SK-N-SH treated with all-trans-retinoic acid at 6 μM for 48 hours (cell line): ENCODE data around the gene CAMK4.

ENCODE experiments used
- ATAC-seq: fragments of 200-7000 bp; cut with Tn5 transposase; 3 replicates; pipeline ENCODE4 v1.9.1; 2020; ENCODE audit warnings: mild to moderate bottlenecking, moderate library complexity
- ARNTL ChIP-seq: fragments of 450-650 bp; formaldehyde crosslinking; IDR thresholded peaks from 2 replicates; pipeline ENCODE4 v1.5.0; 2020; ENCODE audit warnings: low read depth, mild to moderate bottlenecking, moderate library complexity, borderline replicate concordance
- CSDC2 ChIP-seq: fragments of 250-450 bp; sonication (Bioruptor Pico); IDR thresholded peaks from 2 replicates; pipeline ENCODE4 v1.5.0; 2020; ENCODE audit warnings: mild to moderate bottlenecking, moderate library complexity
- CSRNP3 ChIP-seq: fragments of 250-450 bp; sonication (Bioruptor Pico); IDR thresholded peaks from 2 replicates; pipeline ENCODE4 v1.5.1; 2021; ENCODE audit warnings: mild to moderate bottlenecking, moderate library complexity
- ESRRG ChIP-seq: fragments of 250-450 bp; sonication (Bioruptor Pico); IDR thresholded peaks from 2 replicates; pipeline ENCODE4 v1.6.1; 2021; ENCODE audit warnings: mild to moderate bottlenecking
- GLIS3 ChIP-seq: fragments of 250-450 bp; sonication (Bioruptor Pico); IDR thresholded peaks from 2 replicates; pipeline ENCODE4 v1.5.0; 2020; ENCODE audit warnings: mild to moderate bottlenecking, moderate library complexity
- ISL1 ChIP-seq: fragments of 250-450 bp; sonication (Bioruptor Pico); IDR thresholded peaks from 2 replicates; pipeline ENCODE4 v2.1.2; 2022; ENCODE audit warnings: mild to moderate bottlenecking, moderate library complexity
- OSR1 ChIP-seq: fragments of 250-450 bp; sonication (Bioruptor Pico); IDR thresholded peaks from 2 replicates; pipeline ENCODE4 v1.8.0; 2022; ENCODE audit warnings: moderate library complexity, mild to moderate bottlenecking, inconsistent platforms
- RARB ChIP-seq: fragments of 250-450 bp; sonication (Bioruptor Pico); IDR thresholded peaks from 2 replicates; pipeline ENCODE4 v1.8.0; 2021; ENCODE audit warnings: mild to moderate bottlenecking, moderate library complexity
- SNAI2 ChIP-seq: fragments of 250-450 bp; sonication (Bioruptor Pico); IDR thresholded peaks from 2 replicates; pipeline ENCODE4 v1.5.0; 2020; ENCODE audit warnings: mild to moderate bottlenecking, moderate library complexity
- TCF4 ChIP-seq: fragments of 250-450 bp; sonication (Bioruptor Pico); IDR thresholded peaks from 2 replicates; pipeline ENCODE4 v1.8.0; 2021; ENCODE audit warnings: mild to moderate bottlenecking, moderate library complexity, borderline replicate concordance
- TOX ChIP-seq: fragments of 250-450 bp; sonication (Bioruptor Pico); IDR thresholded peaks from 2 replicates; pipeline ENCODE4 v1.8.0; 2021; ENCODE audit warnings: mild to moderate bottlenecking, moderate library complexity, borderline replicate concordance
- ZFP3 ChIP-seq: fragments of 250-450 bp; sonication (Bioruptor Pico); IDR thresholded peaks from 2 replicates; pipeline ENCODE4 v1.5.0; 2020; ENCODE audit warnings: mild to moderate bottlenecking, moderate library complexity
- ZFP30 ChIP-seq: fragments of 450-650 bp; formaldehyde crosslinking; IDR thresholded peaks from 2 replicates; pipeline ENCODE4 v1.5.0; 2022; ENCODE audit warnings: mild to moderate bottlenecking, moderate library complexity
- ZNF565 ChIP-seq: fragments of 450-650 bp; formaldehyde crosslinking; conservative IDR thresholded peaks from 2 replicates; pipeline ENCODE4 v1.5.0; 2020; ENCODE audit warnings: low read depth, mild to moderate bottlenecking, moderate library complexity
- ZNF70 ChIP-seq: fragments of 450-650 bp; formaldehyde crosslinking; IDR thresholded peaks from 2 replicates; pipeline ENCODE4 v1.5.0; 2020; ENCODE audit warnings: mild to moderate bottlenecking, moderate library complexity
- TF ChIP-seq, protein P1 (sequence below): fragments of 250-450 bp; sonication (Bioruptor Pico); IDR thresholded peaks from 2 replicates; pipeline ENCODE4 v1.5.0; 2020; ENCODE audit warnings: mild to moderate bottlenecking, moderate library complexity
- TF ChIP-seq, protein P2 (sequence below): fragments of 250-450 bp; sonication (Bioruptor Pico); IDR thresholded peaks from 2 replicates; pipeline ENCODE4 v1.8.0; 2020; ENCODE audit warnings: mild to moderate bottlenecking, moderate library complexity, borderline replicate concordance
- TF ChIP-seq, protein P3 (sequence below): fragments of 250-450 bp; sonication (Bioruptor Pico); IDR thresholded peaks from 2 replicates; pipeline ENCODE4 v1.8.0; 2021; ENCODE audit warnings: low read depth, mild to moderate bottlenecking, moderate library complexity, borderline replicate concordance

CAMK4 gene

GRCh38 chr5:111233052-111233374, 8.8 kb downstream of the CAMK4 start:
- no peak for TF ChIP-seq TOX (CRISPR knock-in tag)
- TF ChIP-seq, protein P1, sequence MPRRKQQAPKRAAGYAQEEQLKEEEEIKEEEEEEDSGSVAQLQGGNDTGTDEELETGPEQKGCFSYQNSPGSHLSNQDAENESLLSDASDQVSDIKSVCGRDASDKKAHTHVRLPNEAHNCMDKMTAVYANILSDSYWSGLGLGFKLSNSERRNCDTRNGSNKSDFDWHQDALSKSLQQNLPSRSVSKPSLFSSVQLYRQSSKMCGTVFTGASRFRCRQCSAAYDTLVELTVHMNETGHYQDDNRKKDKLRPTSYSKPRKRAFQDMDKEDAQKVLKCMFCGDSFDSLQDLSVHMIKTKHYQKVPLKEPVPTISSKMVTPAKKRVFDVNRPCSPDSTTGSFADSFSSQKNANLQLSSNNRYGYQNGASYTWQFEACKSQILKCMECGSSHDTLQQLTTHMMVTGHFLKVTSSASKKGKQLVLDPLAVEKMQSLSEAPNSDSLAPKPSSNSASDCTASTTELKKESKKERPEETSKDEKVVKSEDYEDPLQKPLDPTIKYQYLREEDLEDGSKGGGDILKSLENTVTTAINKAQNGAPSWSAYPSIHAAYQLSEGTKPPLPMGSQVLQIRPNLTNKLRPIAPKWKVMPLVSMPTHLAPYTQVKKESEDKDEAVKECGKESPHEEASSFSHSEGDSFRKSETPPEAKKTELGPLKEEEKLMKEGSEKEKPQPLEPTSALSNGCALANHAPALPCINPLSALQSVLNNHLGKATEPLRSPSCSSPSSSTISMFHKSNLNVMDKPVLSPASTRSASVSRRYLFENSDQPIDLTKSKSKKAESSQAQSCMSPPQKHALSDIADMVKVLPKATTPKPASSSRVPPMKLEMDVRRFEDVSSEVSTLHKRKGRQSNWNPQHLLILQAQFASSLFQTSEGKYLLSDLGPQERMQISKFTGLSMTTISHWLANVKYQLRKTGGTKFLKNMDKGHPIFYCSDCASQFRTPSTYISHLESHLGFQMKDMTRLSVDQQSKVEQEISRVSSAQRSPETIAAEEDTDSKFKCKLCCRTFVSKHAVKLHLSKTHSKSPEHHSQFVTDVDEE (CRISPR knock-in tag): no peak
- TF ChIP-seq, protein P2, sequence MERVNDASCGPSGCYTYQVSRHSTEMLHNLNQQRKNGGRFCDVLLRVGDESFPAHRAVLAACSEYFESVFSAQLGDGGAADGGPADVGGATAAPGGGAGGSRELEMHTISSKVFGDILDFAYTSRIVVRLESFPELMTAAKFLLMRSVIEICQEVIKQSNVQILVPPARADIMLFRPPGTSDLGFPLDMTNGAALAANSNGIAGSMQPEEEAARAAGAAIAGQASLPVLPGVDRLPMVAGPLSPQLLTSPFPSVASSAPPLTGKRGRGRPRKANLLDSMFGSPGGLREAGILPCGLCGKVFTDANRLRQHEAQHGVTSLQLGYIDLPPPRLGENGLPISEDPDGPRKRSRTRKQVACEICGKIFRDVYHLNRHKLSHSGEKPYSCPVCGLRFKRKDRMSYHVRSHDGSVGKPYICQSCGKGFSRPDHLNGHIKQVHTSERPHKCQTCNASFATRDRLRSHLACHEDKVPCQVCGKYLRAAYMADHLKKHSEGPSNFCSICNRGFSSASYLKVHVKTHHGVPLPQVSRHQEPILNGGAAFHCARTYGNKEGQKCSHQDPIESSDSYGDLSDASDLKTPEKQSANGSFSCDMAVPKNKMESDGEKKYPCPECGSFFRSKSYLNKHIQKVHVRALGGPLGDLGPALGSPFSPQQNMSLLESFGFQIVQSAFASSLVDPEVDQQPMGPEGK: no peak
- TF ChIP-seq, protein P3, sequence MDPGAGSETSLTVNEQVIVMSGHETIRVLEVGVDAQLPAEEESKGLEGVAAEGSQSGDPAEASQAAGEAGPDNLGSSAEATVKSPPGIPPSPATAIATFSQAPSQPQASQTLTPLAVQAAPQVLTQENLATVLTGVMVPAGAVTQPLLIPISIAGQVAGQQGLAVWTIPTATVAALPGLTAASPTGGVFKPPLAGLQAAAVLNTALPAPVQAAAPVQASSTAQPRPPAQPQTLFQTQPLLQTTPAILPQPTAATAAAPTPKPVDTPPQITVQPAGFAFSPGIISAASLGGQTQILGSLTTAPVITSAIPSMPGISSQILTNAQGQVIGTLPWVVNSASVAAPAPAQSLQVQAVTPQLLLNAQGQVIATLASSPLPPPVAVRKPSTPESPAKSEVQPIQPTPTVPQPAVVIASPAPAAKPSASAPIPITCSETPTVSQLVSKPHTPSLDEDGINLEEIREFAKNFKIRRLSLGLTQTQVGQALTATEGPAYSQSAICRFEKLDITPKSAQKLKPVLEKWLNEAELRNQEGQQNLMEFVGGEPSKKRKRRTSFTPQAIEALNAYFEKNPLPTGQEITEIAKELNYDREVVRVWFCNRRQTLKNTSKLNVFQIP (CRISPR knock-in tag): no peak
- TF ChIP-seq RARB (CRISPR knock-in tag): no peak
- no peak for TF ChIP-seq ESRRG (CRISPR knock-in tag)
- no peak for ATAC-seq

- TF ChIP-seq SNAI2 (CRISPR knock-in tag): no peak
- no peak for TF ChIP-seq ZFP30 (CRISPR knock-in tag)
- TF ChIP-seq RARB (CRISPR knock-in tag): no peak
- TF ChIP-seq OSR1 (CRISPR knock-in tag): no peak
- no peak for TF ChIP-seq TOX (CRISPR knock-in tag)
- no peak for TF ChIP-seq TCF4 (CRISPR knock-in tag)
- TF ChIP-seq ZNF70: no peak
- no peak for TF ChIP-seq CSRNP3
- no peak for TF ChIP-seq CSDC2
- no peak for TF ChIP-seq ZNF565 (CRISPR knock-in tag)
- no peak for TF ChIP-seq ARNTL (CRISPR knock-in tag)
- TF ChIP-seq ISL1 (CRISPR knock-in tag): no peak
- TF ChIP-seq GLIS3 (CRISPR knock-in tag): no peak
- TF ChIP-seq ZFP3: no peak
- TF ChIP-seq, protein P1 (CRISPR knock-in tag): no peak
- TF ChIP-seq, protein P3 (CRISPR knock-in tag): no peak
- TF ChIP-seq, protein P2: no peak
- no peak for ATAC-seq
These were observed 9.9 kb downstream of the CAMK4 start for GRCh38 chr5:111234125-111234524.
